HG03108 (cell line): ENCODE results near the gene ARHGAP5.

ENCODE experiments used
- ATAC-seq: cut with Tn5 transposase; IDR thresholded peaks from one replicate; pipeline ENCODE4 v1.9.1; 2021; ENCODE audit warnings: moderate library complexity; ENCODE audit not compliant: unreplicated experiment

Gene ARHGAP5

DNA sequence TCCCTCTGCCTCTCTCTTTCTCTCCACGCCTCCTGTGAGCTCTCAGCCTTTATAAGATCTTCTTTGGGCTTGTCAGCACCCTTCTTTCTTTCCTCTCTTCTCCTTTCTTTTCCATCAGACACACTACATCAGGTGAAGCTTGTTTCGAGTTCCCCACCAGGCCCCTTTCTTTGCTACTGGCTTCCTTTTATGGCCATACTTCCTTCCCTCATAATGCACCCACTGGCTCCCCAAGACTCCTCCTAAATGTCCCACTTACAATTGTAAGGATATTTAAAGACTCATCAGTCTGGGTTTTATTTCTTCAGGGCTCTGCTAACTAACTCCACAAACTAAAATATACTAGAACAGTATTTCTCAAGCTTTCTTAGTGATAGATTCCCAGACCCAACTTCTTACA, 129.4 kb downstream of the ARHGAP5 start:
- ATAC-seq, result no peak

GRCh38 chr14:32208490-32208889, 131.4 kb downstream of the ARHGAP5 start:
- ATAC-seq, result no peak
